MCF 10A (cell line): Measurements from ENCODE around the gene LRRC63. TPM values are rescaled to one million over a fixed set of nuclear protein-coding genes. Genes with fewer than 3 reads are reported as not detected.

Experiments used
- BruUV-seq: library from RNA; stranded (reverse); fragments of 400-500 nt; replicated peaks from 2 replicates; lab custom pipeline; 2021; lab: Mats Ljungman, UMichigan
- CTCF ChIA-PET: fragments of 300-600 bp; sonication (Branson Sonifier 250); formaldehyde crosslinking; extraction: SDS; loops from one replicate; lab custom pipeline; 2021; ENCODE audit warnings: antibody characterized with exemption, inconsistent platforms; lab: Yijun Ruan, JAX
- POLR2A ChIA-PET: fragments of 300-600, 350-650 bp; sonication (Branson Sonifier 250); formaldehyde crosslinking; extraction: SDS; loops from one replicate; lab custom pipeline; 2020; ENCODE audit warnings: antibody characterized with exemption, inconsistent platforms; lab: Yijun Ruan, JAX
- DNase-seq: peaks from one replicate; pipeline ENCODE4 v3.0.0-alpha.2; 2018; ENCODE audit not compliant: unreplicated experiment
- H3K27ac Mint-ChIP-seq: one replicate; pipeline ENCODE4 v1.8.0; 2022; ENCODE audit warnings: mild to moderate bottlenecking, low read depth, mixed read lengths; ENCODE audit not compliant: unreplicated experiment
- H3K27me3 Mint-ChIP-seq: one replicate; pipeline ENCODE4 v1.8.0; 2022; ENCODE audit warnings: mixed read lengths; ENCODE audit not compliant: insufficient read depth, unreplicated experiment
- H3K36me3 Mint-ChIP-seq: one replicate; pipeline ENCODE4 v1.8.0; 2022; ENCODE audit warnings: mild to moderate bottlenecking, moderate library complexity, mixed read lengths; ENCODE audit not compliant: insufficient read depth, unreplicated experiment
- H3K4me1 Mint-ChIP-seq: one replicate; pipeline ENCODE4 v1.8.0; 2022; ENCODE audit warnings: mixed read lengths; ENCODE audit not compliant: insufficient read depth, unreplicated experiment
- H3K4me3 Mint-ChIP-seq: one replicate; pipeline ENCODE4 v1.8.0; 2022; ENCODE audit warnings: mild to moderate bottlenecking, moderate library complexity, mixed read lengths; ENCODE audit not compliant: unreplicated experiment
- H3K9me3 Mint-ChIP-seq: one replicate; pipeline ENCODE4 v1.8.0; 2022; ENCODE audit warnings: mixed read lengths; ENCODE audit not compliant: unreplicated experiment
- CTCF ChIP-seq: fragments of 200-600 bp; IDR thresholded peaks from one replicate; pipeline ENCODE4 v1.8.0; 2022; ENCODE audit warnings: antibody characterized with exemption, mild to moderate bottlenecking; ENCODE audit not compliant: unreplicated experiment
- intact Hi-C: fragments of 100-400 bp; cut with micrococcal nuclease; formaldehyde crosslinking; loops from 2 replicates; pipeline ENCODE4 v1.14.1; 2022
- total RNA-seq: library from RNA; stranded (reverse); gene quantifications from 2 replicates; pipeline ENCODE4 v1.2.3, GENCODE V29; 2022

LRRC63 gene
- total RNA-seq, 1 experiment from 2014 or later: not detected

GRCh38 chr13:46166224-46166584, 45.5 kb upstream of the LRRC63 start:
- BruUV-seq: no TSS peak
- Mint-ChIP-seq H3K9me3 (no peaks in the 10 kb centered on the region), H3K4me3 (no peak overlapping the region), H3K27me3 (peaks cover 73% of the 10 kb centered on the region), H3K27ac (no peak overlapping the region), H3K36me3 (no peaks in the 10 kb centered on the region), H3K4me1 (no peaks in the 10 kb centered on the region)
- DNase-seq: no peak
- CTCF ChIA-PET: no interaction called here
- intact Hi-C loops: no loop called here
- POLR2A ChIA-PET: interaction anchor here (0.6 kb wide), 1 partner anchor 736 kb away, joined by 3 read pairs; no protein-coding TSS in a partner anchor
- no peak for TF ChIP-seq CTCF

- POLR2A ChIA-PET: interaction anchor here (1.1 to 1.7 kb wide), 2 partner anchors 12 to 129 kb away, joined by 4 read pairs; no protein-coding TSS in a partner anchor
- Mint-ChIP-seq H3K27ac (no peak overlapping the region), H3K27me3 (peaks cover 68% of the 10 kb centered on the region), H3K36me3 (no peaks in the 10 kb centered on the region), H3K9me3 (no peaks in the 10 kb centered on the region), H3K4me3 (no peak overlapping the region), H3K4me1 (no peaks in the 10 kb centered on the region)
- CTCF ChIA-PET: interaction anchor here (0.6 to 1.7 kb wide), 4 partner anchors 8 to 87 kb away, joined by 3 read pairs; no protein-coding TSS in a partner anchor
- no peak for DNase-seq
- TF ChIP-seq CTCF: no peak
- intact Hi-C loops: no loop called here
- BruUV-seq: no TSS peak
Measured at GRCh38 chr13:46166947-46167610, 44.6 kb upstream of the LRRC63 start.

DNA sequence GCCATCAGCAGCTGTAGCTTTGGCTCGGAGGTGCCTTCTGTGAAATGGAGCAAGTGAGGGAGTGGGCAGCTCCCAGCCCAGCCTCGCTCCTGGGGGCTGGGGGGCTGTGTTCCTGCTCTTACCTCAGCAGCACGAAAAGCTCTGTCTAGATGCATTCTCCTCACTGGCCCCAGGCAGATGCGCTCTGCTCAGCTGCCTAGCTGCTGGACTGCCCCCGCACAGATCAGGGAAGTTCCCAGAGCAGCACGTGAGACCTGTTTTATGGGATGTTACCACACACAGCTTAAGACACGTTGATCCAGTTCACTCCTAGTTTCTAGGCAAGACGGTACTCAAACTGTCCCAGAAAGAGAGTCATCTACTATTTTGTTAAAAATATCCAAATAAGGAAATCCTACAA, 43.4 kb upstream of the LRRC63 start:
- intact Hi-C loops: no loop called here
- H3K36me3 Mint-ChIP-seq: no peaks in the 10 kb centered on the region
- no peaks in the 10 kb centered on the region for H3K9me3 Mint-ChIP-seq
- H3K27me3 Mint-ChIP-seq: peaks cover 81% of the 10 kb centered on the region
- no peak overlapping the region for H3K27ac Mint-ChIP-seq
- no TSS peak for BruUV-seq
- POLR2A ChIA-PET: interaction anchor here (0.5 to 1.7 kb wide), 2 partner anchors 128 to 133 kb away, joined by 3 to 4 read pairs; no protein-coding TSS in a partner anchor
- no peaks in the 10 kb centered on the region for H3K4me1 Mint-ChIP-seq
- TF ChIP-seq CTCF: no peak
- DNase-seq: no peak
- CTCF ChIA-PET: interaction anchor here (0.6 to 1.7 kb wide), 4 partner anchors 8 to 895 kb away, joined by 3 to 4 read pairs (median 3); no protein-coding TSS in a partner anchor
- H3K4me3 Mint-ChIP-seq: no peak overlapping the region

- ChIA-PET POLR2A (interaction anchor here (0.5 to 1.7 kb wide), 2 partner anchors 127 to 133 kb away, joined by 3 to 4 read pairs; no protein-coding TSS in a partner anchor), CTCF (interaction anchor here (0.6 to 1.3 kb wide), 2 partner anchors 8 to 542 kb away, joined by 3 to 4 read pairs; no protein-coding TSS in a partner anchor)
- H3K27me3 Mint-ChIP-seq: peaks cover 82% of the 10 kb centered on the region
- no peak for DNase-seq
- no TSS peak for BruUV-seq
- no peaks in the 10 kb centered on the region for H3K36me3 Mint-ChIP-seq
- no peaks in the 10 kb centered on the region for H3K4me1 Mint-ChIP-seq
- no peak overlapping the region for H3K27ac Mint-ChIP-seq
- TF ChIP-seq CTCF: no peak
- H3K4me3 Mint-ChIP-seq: no peak overlapping the region
- no peaks in the 10 kb centered on the region for H3K9me3 Mint-ChIP-seq
- intact Hi-C loops: no loop called here
Measured at GRCh38 chr13:46168783-46169182, 42.9 kb upstream of the LRRC63 start.
